Cardiac atrium fibroblast (primary cell): ENCODE data around the gene LHX5. TPM values are rescaled to one million over a fixed set of nuclear protein-coding genes. Genes with fewer than 3 reads are reported as not detected.

ENCODE experiments used
- total RNA-seq: library from RNA; depleted of rRNA; stranded (reverse); fragments of >200 nt; gene quantifications from 2 replicates; pipeline ENCODE4 v1.2.3, GENCODE V29; 2015

LHX5 gene
- not detected in 2 replicates for total RNA-seq

GRCh38 chr12:113471619-113472171, at the start of gene LHX5:
LHX5 (minus strand) TSS chr12:113471871; CDS start chr12:113471498, 373 bp downstream.

GRCh38 chr12:113422030-113422885, 49.4 kb downstream of the LHX5 start, which contains the start of gene SDSL:
SDSL (plus strand) TSS chr12:113422380; CDS start chr12:113427983, 5,603 bp downstream.

Other genes with a start within 250 kb of the LHX5 start
- gene SLC8B1, start 136.8 kb downstream of the LHX5 start, total RNA-seq, result 9.4 and 9.7 TPM in 2 replicates
- gene PLBD2, start 113.3 kb downstream of the LHX5 start, total RNA-seq, result 70.9 and 85.2 TPM in 2 replicates
- not detected in 2 replicates for gene SDS, start 68.0 kb downstream of the LHX5 start, total RNA-seq
- gene SDSL, start 49.5 kb downstream of the LHX5 start, total RNA-seq, result 0.81 and 4.0 TPM in 2 replicates